ENCODE measurements around the gene AGAP1. TPM values are rescaled to one million over a fixed set of nuclear protein-coding genes. Genes with fewer than 3 reads are reported as not detected.

AGAP1 gene
- total RNA-seq, 4 donors from 2014 or later = 5.3 to 30.6 (median 19.2) TPM

GRCh38 chr2:235851828-235852525 lies 358.1 kb downstream of the AGAP1 start:
- no peak overlapping the region for H3K4me3 ChIP-seq
- DNase-seq = no peak
- H3K36me3 ChIP-seq = no peaks in the 10 kb centered on the region
- H3K27me3 ChIP-seq = no peaks in the 10 kb centered on the region
- no peaks in the 10 kb centered on the region for H3K4me1 ChIP-seq
- H3K9me3 ChIP-seq = no peaks in the 10 kb centered on the region
- intact Hi-C loops (cut with DNase I; ENCODE audit: low total_unique reads) = no loop called here
- TF ChIP-seq, protein P1, sequence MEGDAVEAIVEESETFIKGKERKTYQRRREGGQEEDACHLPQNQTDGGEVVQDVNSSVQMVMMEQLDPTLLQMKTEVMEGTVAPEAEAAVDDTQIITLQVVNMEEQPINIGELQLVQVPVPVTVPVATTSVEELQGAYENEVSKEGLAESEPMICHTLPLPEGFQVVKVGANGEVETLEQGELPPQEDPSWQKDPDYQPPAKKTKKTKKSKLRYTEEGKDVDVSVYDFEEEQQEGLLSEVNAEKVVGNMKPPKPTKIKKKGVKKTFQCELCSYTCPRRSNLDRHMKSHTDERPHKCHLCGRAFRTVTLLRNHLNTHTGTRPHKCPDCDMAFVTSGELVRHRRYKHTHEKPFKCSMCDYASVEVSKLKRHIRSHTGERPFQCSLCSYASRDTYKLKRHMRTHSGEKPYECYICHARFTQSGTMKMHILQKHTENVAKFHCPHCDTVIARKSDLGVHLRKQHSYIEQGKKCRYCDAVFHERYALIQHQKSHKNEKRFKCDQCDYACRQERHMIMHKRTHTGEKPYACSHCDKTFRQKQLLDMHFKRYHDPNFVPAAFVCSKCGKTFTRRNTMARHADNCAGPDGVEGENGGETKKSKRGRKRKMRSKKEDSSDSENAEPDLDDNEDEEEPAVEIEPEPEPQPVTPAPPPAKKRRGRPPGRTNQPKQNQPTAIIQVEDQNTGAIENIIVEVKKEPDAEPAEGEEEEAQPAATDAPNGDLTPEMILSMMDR (IDR thresholded peaks at IDR 0.05) = no peak
- no peak for TF ChIP-seq POLR2A (IDR thresholded peaks at IDR 0.05)
- no peak overlapping the region for H3K27ac ChIP-seq

DNA sequence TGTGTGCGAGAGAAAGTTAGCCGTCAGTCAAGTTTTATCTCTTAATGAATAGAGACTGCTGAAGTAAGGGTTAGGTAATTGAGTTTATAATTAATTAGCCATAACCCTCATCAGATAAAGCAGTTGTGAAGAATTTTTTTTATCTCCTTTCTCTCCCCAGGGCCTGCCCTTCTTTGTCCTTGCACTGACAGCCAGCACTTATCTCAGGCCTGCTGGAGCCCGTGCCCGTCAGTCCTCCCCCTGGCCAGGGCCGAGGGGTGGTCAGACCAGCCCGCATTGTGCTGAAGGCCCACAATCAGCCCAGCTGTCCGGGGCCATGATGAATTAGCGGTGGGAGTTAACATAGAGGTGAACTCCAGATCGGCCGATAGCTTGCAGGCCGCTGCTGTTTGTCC lies 358.7 kb downstream of the AGAP1 start:
- Histone ChIP-seq H3K27me3 (no peaks in the 10 kb centered on the region), H3K9me3 (no peaks in the 10 kb centered on the region), H3K4me3 (no peak overlapping the region), H3K27ac (no peak overlapping the region), H3K36me3 (no peaks in the 10 kb centered on the region), H3K4me1 (no peaks in the 10 kb centered on the region)
- DNase-seq = no peak
- intact Hi-C loops (cut with DNase I; ENCODE audit: low total_unique reads) = no loop called here
- TF ChIP-seq POLR2A (IDR thresholded peaks at IDR 0.05) = no peak
- TF ChIP-seq, protein P1 (IDR thresholded peaks at IDR 0.05) = no peak

GRCh38 chr2:235854276-235854675 lies 360.4 kb downstream of the AGAP1 start:
- no peaks in the 10 kb centered on the region for H3K36me3 ChIP-seq
- H3K4me1 ChIP-seq = no peaks in the 10 kb centered on the region
- H3K9me3 ChIP-seq = no peaks in the 10 kb centered on the region
- H3K27me3 ChIP-seq = no peaks in the 10 kb centered on the region
- no peak for TF ChIP-seq POLR2A (IDR thresholded peaks at IDR 0.05)
- TF ChIP-seq, protein P1 (IDR thresholded peaks at IDR 0.05) = no peak
- DNase-seq = no peak
- H3K27ac ChIP-seq = no peak overlapping the region
- no peak overlapping the region for H3K4me3 ChIP-seq
- intact Hi-C loops (cut with DNase I; ENCODE audit: low total_unique reads) = no loop called here

GRCh38 chr2:235855011-235855410 lies 361.2 kb downstream of the AGAP1 start:
- DNase-seq = no peak
- H3K9me3 ChIP-seq = no peaks in the 10 kb centered on the region
- no peak overlapping the region for H3K27ac ChIP-seq
- no peaks in the 10 kb centered on the region for H3K4me1 ChIP-seq
- H3K36me3 ChIP-seq = no peaks in the 10 kb centered on the region
- no peaks in the 10 kb centered on the region for H3K27me3 ChIP-seq
- no peak for TF ChIP-seq POLR2A (IDR thresholded peaks at IDR 0.05)
- TF ChIP-seq, protein P1 (IDR thresholded peaks at IDR 0.05) = no peak
- no peak overlapping the region for H3K4me3 ChIP-seq
- intact Hi-C loops (cut with DNase I; ENCODE audit: low total_unique reads) = no loop called here

GRCh38 chr2:235856151-235856854 lies 362.5 kb downstream of the AGAP1 start:
- intact Hi-C loops (cut with DNase I; ENCODE audit: low total_unique reads) = no loop called here
- H3K36me3 ChIP-seq = no peaks in the 10 kb centered on the region
- H3K27me3 ChIP-seq = no peaks in the 10 kb centered on the region
- H3K27ac ChIP-seq = no peak overlapping the region
- H3K4me3 ChIP-seq = no peak overlapping the region
- no peaks in the 10 kb centered on the region for H3K4me1 ChIP-seq
- DNase-seq = no peak
- no peaks in the 10 kb centered on the region for H3K9me3 ChIP-seq
- TF ChIP-seq, protein P1 (IDR thresholded peaks at IDR 0.05) = no peak
- no peak for TF ChIP-seq POLR2A (IDR thresholded peaks at IDR 0.05)

Measured in uterus (tissue), 4 donors.